ENCODE results near the gene POLR1E. TPM values are rescaled to one million over a fixed set of nuclear protein-coding genes. Genes with fewer than 3 reads are reported as not detected.

The POLR1E gene
- polyA plus RNA-seq, 1 donor (not counting 4 experiments of a cell fraction or from before 2014, with no cell fraction given), result 44.4 TPM

DNA sequence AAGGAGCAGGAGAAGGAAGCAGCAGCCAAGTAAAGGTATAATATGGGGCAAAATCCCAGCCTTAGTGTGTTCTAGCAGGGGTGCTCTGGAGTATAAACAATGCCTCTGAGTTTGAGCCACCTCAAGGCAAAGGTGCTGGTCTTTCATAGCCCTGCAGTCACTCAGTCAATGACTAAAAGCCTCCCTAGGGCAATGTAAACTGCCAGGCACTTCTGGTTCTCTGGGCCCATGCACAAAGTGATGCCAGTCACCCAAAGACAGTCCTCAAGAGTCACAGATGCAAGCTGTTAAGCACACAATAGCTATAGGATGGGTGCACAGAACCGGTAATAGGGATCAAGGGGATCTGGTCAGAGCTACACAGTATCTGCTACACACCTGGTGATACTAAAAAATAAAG lies 33.1 kb upstream of the POLR1E start:
- H3K27me3 ChIP-seq (ENCODE audit: control insufficient read depth, extremely low read depth, insufficient read depth, low read length), result no peaks in the 10 kb centered on the region
- peaks cover 72% of the 10 kb centered on the region for H3K79me2 ChIP-seq (ENCODE audit: control insufficient read depth, insufficient read depth, low read length)
- H2AFZ ChIP-seq (ENCODE audit: control insufficient read depth, low read length), result no peak overlapping the region
- no peak overlapping the region for H3K9ac ChIP-seq (ENCODE audit: control insufficient read depth, extremely low read depth, insufficient read depth, low read length)
- H4K20me1 ChIP-seq (ENCODE audit: control insufficient read depth, extremely low read depth, insufficient read depth, low read length), result peaks cover 17% of the 10 kb centered on the region
- H3K4me3 ChIP-seq (ENCODE audit: control insufficient read depth in 2 of 3, extremely low read depth in 1 of 3, insufficient read depth in 2 of 3, low read depth in 1 of 3, low read length in 3 of 3), result no peak overlapping the region
- H3K4me1 ChIP-seq (ENCODE audit: control insufficient read depth, extremely low read depth, insufficient read depth, low read length), result peaks cover 26% of the 10 kb centered on the region
- TF ChIP-seq EZH2 (IDR thresholded peaks at IDR 0.05; ENCODE audit: low read length), result no peak
- TF ChIP-seq, protein P1, sequence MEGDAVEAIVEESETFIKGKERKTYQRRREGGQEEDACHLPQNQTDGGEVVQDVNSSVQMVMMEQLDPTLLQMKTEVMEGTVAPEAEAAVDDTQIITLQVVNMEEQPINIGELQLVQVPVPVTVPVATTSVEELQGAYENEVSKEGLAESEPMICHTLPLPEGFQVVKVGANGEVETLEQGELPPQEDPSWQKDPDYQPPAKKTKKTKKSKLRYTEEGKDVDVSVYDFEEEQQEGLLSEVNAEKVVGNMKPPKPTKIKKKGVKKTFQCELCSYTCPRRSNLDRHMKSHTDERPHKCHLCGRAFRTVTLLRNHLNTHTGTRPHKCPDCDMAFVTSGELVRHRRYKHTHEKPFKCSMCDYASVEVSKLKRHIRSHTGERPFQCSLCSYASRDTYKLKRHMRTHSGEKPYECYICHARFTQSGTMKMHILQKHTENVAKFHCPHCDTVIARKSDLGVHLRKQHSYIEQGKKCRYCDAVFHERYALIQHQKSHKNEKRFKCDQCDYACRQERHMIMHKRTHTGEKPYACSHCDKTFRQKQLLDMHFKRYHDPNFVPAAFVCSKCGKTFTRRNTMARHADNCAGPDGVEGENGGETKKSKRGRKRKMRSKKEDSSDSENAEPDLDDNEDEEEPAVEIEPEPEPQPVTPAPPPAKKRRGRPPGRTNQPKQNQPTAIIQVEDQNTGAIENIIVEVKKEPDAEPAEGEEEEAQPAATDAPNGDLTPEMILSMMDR (optimal IDR thresholded peaks at IDR 0.05 in 1 of 3, IDR thresholded peaks at IDR 0.05 in 1 of 3, conservative IDR thresholded peaks at IDR 0.05 in 1 of 3; ENCODE audit: extremely low read depth in 1 of 3, insufficient read depth in 2 of 3, low read length in 3 of 3), result no peak
- H3K9me1 ChIP-seq (ENCODE audit: control insufficient read depth, extremely low read depth, insufficient read depth, low read length), result peaks cover 4% of the 10 kb centered on the region
- H3K9me3 ChIP-seq (ENCODE audit: control insufficient read depth, low read depth, low read length), result no peaks in the 10 kb centered on the region
- dilution Hi-C loops (cut with MboI; ENCODE audit: extremely low pct_ligation_motif_present, low sequenced_read_pairs), result no loop called here
- FAIRE-seq (no peak), DNase-seq (ENCODE audit: low read depth, low spot score) (no peak)
- no peak overlapping the region for H3K4me2 ChIP-seq (ENCODE audit: control insufficient read depth, extremely low read depth, insufficient read depth, low read depth, low read length)
- peaks cover 5 to 10% of the 10 kb centered on the region in 2 experiments for H3K36me3 ChIP-seq (ENCODE audit: control insufficient read depth in 2 of 2, extremely low read depth in 1 of 2, insufficient read depth in 2 of 2, low read length in 2 of 2)
- H3K27ac ChIP-seq (ENCODE audit: control insufficient read depth, insufficient read depth, low read length), result no peak overlapping the region

DNA sequence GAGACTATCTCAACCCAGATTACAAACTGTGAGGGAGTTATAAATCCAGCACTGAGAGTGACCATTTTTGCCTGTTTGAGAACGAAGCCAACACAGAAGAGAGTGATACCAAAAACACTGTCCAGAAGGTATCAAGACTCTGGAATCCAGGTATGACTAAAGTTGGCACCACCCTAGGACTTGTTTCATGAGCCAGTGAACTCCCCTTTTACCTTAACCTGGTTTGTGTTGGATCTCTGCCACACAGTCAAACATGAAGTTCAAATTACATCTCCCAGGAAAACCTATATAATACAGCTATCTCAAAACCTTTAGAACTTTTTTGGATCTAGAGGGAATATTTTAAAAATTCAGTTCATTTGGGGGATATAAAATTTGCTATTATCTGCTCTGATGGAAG lies 31.9 kb upstream of the POLR1E start:
- H3K9me1 ChIP-seq (ENCODE audit: control insufficient read depth, extremely low read depth, insufficient read depth, low read length), result peaks cover 4% of the 10 kb centered on the region
- FAIRE-seq, result no peak
- peaks cover 17% of the 10 kb centered on the region for H4K20me1 ChIP-seq (ENCODE audit: control insufficient read depth, extremely low read depth, insufficient read depth, low read length)
- peaks cover 78% of the 10 kb centered on the region for H3K79me2 ChIP-seq (ENCODE audit: control insufficient read depth, insufficient read depth, low read length)
- H3K4me2 ChIP-seq (ENCODE audit: control insufficient read depth, extremely low read depth, insufficient read depth, low read depth, low read length), result peak overlapping the region; percentile 40
- no peak for DNase-seq (ENCODE audit: low read depth, low spot score)
- dilution Hi-C loops (cut with MboI; ENCODE audit: extremely low pct_ligation_motif_present, low sequenced_read_pairs), result no loop called here
- no peak overlapping the region for H2AFZ ChIP-seq (ENCODE audit: control insufficient read depth, low read length)
- no peaks in the 10 kb centered on the region for H3K9me3 ChIP-seq (ENCODE audit: control insufficient read depth, low read depth, low read length)
- no peak for TF ChIP-seq EZH2 (IDR thresholded peaks at IDR 0.05; ENCODE audit: low read length)
- TF ChIP-seq, protein P1 (optimal IDR thresholded peaks at IDR 0.05 in 1 of 3, IDR thresholded peaks at IDR 0.05 in 1 of 3, conservative IDR thresholded peaks at IDR 0.05 in 1 of 3; ENCODE audit: extremely low read depth in 1 of 3, insufficient read depth in 2 of 3, low read length in 3 of 3), result no peak
- no peak overlapping the region for H3K9ac ChIP-seq (ENCODE audit: control insufficient read depth, extremely low read depth, insufficient read depth, low read length)
- no peak overlapping the region for H3K27ac ChIP-seq (ENCODE audit: control insufficient read depth, insufficient read depth, low read length)
- no peaks in the 10 kb centered on the region for H3K27me3 ChIP-seq (ENCODE audit: control insufficient read depth, extremely low read depth, insufficient read depth, low read length)
- peaks cover 26% of the 10 kb centered on the region for H3K4me1 ChIP-seq (ENCODE audit: control insufficient read depth, extremely low read depth, insufficient read depth, low read length)
- H3K36me3 ChIP-seq (ENCODE audit: control insufficient read depth in 2 of 2, extremely low read depth in 1 of 2, insufficient read depth in 2 of 2, low read length in 2 of 2), result peaks cover 5 to 10% of the 10 kb centered on the region in 2 experiments
- no peak overlapping the region for H3K4me3 ChIP-seq (ENCODE audit: control insufficient read depth in 2 of 3, extremely low read depth in 1 of 3, insufficient read depth in 2 of 3, low read depth in 1 of 3, low read length in 3 of 3)

Measured in keratinocyte (primary cell).